ENCODE measurements around the gene TIMP4. TPM values are rescaled to one million over a fixed set of nuclear protein-coding genes. Genes with fewer than 3 reads are reported as not detected.

TIMP4 gene
- total RNA-seq = 10 to 100 TPM in 1 of 4 donors, 1 to 10 TPM in 3; 2.4 to 10.6 (median 4.3) TPM

DNA sequence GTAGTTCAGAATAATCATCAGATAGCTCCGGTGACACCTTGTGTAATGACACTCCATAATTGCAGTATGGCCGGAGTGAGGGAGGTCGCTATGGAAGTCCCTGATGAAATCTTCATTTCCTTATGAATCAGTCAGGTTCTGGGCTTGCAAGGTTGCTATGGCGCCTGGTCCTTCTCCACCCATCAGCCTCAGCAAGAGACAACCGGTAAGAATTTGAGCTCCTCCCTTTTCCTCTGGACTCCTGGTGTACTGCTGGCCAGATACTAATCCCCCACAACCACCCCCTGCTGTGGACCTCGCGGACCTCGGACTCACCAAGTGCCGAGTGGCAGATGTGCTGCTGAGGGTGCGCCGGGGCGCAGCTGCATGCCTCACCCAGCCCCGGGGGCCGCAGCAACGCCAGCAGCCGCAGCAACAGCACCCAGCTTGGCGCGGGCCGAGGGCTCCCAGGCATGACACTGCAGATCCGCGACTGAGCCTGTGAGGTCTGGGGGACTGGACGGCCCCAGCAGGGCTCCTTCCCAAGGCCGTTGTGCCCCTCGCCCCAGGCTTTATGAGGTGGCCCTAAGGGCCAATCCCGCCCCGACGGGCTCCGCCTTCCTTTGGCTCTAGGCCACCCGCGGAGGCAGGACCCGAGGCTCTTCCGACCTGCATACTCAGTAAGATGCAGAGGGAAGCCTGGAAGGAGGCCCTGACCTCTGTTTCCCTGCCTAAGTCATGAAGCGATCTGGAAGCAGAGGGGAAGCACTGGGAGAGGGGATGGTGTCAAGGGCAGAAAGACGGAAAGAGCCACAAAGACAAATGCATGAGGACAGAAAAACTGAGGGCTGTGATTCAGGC, at the start of gene TIMP4:
Gene TIMP4, minus strand, starts transcription at position 526 of the 840 bp plus-strand sequence. Its CDS starts 72 bp downstream, at position 454.
- Histone ChIP-seq H3K27ac (peak within 1 kb of the TSS in 1 of 2 donors; percentile 45), H3K36me3 (no peaks in the 10 kb centered on the region), H3K4me1 (no peaks in the 10 kb centered on the region), H3K9me3 (no peaks in the 10 kb centered on the region), H3K4me3 (peak within 1 kb of the TSS; percentile 32 to 36), H3K27me3 (no peaks in the 10 kb centered on the region)
- peak; percentile 25 to 46 for DNase-seq
- TF ChIP-seq POLR2A (IDR thresholded peaks at IDR 0.05) = no peak
- TF ChIP-seq, protein P1, sequence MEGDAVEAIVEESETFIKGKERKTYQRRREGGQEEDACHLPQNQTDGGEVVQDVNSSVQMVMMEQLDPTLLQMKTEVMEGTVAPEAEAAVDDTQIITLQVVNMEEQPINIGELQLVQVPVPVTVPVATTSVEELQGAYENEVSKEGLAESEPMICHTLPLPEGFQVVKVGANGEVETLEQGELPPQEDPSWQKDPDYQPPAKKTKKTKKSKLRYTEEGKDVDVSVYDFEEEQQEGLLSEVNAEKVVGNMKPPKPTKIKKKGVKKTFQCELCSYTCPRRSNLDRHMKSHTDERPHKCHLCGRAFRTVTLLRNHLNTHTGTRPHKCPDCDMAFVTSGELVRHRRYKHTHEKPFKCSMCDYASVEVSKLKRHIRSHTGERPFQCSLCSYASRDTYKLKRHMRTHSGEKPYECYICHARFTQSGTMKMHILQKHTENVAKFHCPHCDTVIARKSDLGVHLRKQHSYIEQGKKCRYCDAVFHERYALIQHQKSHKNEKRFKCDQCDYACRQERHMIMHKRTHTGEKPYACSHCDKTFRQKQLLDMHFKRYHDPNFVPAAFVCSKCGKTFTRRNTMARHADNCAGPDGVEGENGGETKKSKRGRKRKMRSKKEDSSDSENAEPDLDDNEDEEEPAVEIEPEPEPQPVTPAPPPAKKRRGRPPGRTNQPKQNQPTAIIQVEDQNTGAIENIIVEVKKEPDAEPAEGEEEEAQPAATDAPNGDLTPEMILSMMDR (IDR thresholded peaks at IDR 0.05) = no peak
- intact Hi-C loops (cut with DNase I; ENCODE audit: low total_unique reads) = no loop called here

DNA sequence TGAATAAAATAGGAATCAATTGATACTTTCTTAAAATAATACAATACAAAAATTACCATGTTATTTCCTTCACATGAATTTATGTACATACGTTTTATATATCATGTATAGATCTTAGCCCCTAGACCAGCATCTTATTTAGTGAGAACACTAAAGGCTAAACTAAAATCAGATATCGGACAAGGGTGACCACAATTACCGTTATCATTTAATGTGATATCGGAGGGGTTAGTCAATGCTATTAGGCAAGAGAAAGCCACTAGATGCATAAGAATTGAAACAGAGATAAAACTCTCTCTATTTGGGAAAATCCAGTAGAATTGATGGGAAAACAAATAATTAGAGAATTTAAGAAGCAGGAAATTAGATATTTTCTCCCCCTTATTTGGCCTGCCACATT, 46.5 kb upstream of the TIMP4 start:
- Histone ChIP-seq H3K4me1 (no peaks in the 10 kb centered on the region), H3K4me3 (no peak overlapping the region), H3K27ac (no peak overlapping the region), H3K27me3 (no peaks in the 10 kb centered on the region), H3K9me3 (no peaks in the 10 kb centered on the region), H3K36me3 (no peaks in the 10 kb centered on the region)
- intact Hi-C loops (cut with DNase I; ENCODE audit: low total_unique reads) = no loop called here
- no peak for TF ChIP-seq POLR2A (IDR thresholded peaks at IDR 0.05)
- TF ChIP-seq, protein P1 (IDR thresholded peaks at IDR 0.05) = no peak
- DNase-seq = no peak

GRCh38 chr3:12201813-12202212, 43.1 kb upstream of the TIMP4 start:
- H3K4me3 ChIP-seq = no peak overlapping the region
- no peak overlapping the region for H3K27ac ChIP-seq
- H3K9me3 ChIP-seq = no peaks in the 10 kb centered on the region
- no peak for DNase-seq
- TF ChIP-seq POLR2A (IDR thresholded peaks at IDR 0.05) = no peak
- TF ChIP-seq, protein P1 (IDR thresholded peaks at IDR 0.05) = no peak
- intact Hi-C loops (cut with DNase I; ENCODE audit: low total_unique reads) = no loop called here
- H3K36me3 ChIP-seq = no peaks in the 10 kb centered on the region
- H3K27me3 ChIP-seq = no peaks in the 10 kb centered on the region
- H3K4me1 ChIP-seq = no peaks in the 10 kb centered on the region

GRCh38 chr3:12198301-12198700, 39.6 kb upstream of the TIMP4 start:
- H3K36me3 ChIP-seq = no peaks in the 10 kb centered on the region
- no peak for DNase-seq
- no peaks in the 10 kb centered on the region for H3K9me3 ChIP-seq
- H3K27me3 ChIP-seq = no peaks in the 10 kb centered on the region
- intact Hi-C loops (cut with DNase I; ENCODE audit: low total_unique reads) = no loop called here
- no peak overlapping the region for H3K27ac ChIP-seq
- H3K4me1 ChIP-seq = peaks cover 0 to 4% of the 10 kb centered on the region in 2 donors
- TF ChIP-seq POLR2A (IDR thresholded peaks at IDR 0.05) = no peak
- TF ChIP-seq, protein P1 (IDR thresholded peaks at IDR 0.05) = no peak
- no peak overlapping the region for H3K4me3 ChIP-seq

DNA sequence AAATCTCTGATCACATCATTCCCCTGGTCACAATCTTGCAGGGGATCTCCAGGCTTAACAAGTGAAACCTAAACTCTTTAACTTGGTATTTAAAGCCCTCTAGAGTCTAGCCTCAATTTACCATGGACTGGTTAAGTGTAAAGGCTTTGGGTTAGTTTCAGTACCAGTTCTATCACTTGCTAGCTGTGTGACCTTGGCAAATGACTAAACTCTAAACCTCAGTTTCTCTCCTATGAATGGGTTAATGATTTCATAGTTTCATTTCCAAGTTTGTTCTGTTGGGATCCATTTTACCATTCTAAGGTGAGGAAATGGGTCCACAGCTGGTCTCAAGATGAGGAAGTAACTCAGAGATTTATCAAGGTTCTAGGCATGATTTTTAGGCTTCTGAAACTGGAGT, 38.8 kb upstream of the TIMP4 start:
- H3K27ac ChIP-seq = no peak overlapping the region
- H3K4me1 ChIP-seq = peaks cover 0 to 4% of the 10 kb centered on the region in 2 donors
- no peak for TF ChIP-seq POLR2A (IDR thresholded peaks at IDR 0.05)
- TF ChIP-seq, protein P1 (IDR thresholded peaks at IDR 0.05) = no peak
- no peak overlapping the region for H3K4me3 ChIP-seq
- H3K36me3 ChIP-seq = no peaks in the 10 kb centered on the region
- H3K27me3 ChIP-seq = no peaks in the 10 kb centered on the region
- intact Hi-C loops (cut with DNase I; ENCODE audit: low total_unique reads) = no loop called here
- no peak for DNase-seq
- H3K9me3 ChIP-seq = no peaks in the 10 kb centered on the region

Measured in uterus (tissue), 4 donors.